NCI-H1930 (cell line): Measurements from ENCODE around the gene SMTN.
"Not testable (repeated sequence)": the region's sequence is repeated elsewhere in the genome, so short reads cannot be mapped to it uniquely, and the experiment has no call there.

ENCODE experiments used
- DNase-seq, 2 experiments: peaks; one replicate each; lab custom pipeline; 2025; lab: John Stamatoyannopoulos, UW

Gene SMTN

DNA sequence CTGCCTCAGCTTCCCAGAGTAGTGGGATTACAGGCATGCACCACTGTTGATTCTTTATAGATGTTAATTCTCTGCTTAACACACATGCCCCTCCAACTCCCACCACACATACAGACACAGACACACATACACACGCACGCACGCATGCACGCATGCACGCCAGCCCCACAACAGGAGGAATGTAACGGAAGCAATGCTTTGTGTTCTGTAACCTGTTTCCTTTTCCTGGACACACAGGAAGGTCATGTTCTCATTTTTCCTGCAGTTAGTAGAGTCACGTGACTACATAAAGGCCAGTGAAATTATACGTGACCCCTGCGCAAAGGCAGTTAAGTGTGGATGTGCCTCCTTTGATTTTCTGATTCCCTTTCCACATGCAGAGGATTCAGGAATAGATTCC lies 8.0 kb upstream of the SMTN start:
- DNase-seq = not testable (repeated sequence)

DNA sequence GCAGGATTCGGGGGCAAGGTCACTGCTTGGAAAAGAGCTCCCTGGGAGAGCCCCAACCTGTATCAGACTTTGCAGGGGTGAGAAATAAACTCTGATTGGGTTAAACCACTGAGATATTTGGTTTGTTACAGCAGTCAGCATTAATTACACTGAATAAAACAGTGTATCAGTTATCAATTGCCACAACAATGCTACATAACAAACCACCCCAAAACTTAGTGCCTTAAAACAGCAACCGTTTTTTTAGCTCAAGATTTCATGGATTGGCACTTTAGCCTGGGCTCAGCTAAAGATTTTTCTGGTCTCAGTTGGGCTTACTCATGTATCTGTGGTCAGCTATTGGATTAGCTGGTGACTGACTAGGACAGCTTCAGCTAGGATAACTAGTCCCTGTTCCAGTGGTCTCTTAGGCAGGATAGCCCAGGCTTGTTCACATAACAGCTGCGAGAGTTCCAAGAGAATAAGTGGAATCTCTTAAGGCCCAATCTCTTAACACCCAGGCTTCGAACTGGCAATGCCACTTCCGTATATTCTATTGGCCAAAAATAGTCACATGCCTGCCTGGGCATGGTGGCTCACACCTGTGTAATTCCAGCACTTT lies 7.5 kb upstream of the SMTN start:
- not testable (repeated sequence) for DNase-seq

DNA sequence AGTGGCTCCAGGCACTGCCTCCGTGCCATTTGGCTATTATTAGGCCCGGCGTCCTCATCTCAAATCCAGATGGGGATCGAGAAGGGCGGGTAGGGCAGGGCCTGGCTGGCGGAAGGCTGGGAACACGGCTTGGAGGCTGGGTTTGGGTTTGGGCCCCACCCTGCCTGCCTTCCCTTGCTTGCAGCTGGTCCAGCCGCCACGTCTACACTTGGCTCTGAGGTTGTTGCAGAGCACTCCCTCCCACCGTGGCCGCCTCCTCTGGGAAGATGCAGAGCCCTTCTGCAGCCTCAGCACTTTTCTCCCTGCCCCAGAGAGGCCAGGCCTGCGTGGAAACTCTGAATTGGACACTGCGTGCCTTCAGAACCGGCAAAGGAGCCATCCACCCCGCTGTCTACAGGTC lies 5.2 kb upstream of the SMTN start:
- no peak for DNase-seq

DNA sequence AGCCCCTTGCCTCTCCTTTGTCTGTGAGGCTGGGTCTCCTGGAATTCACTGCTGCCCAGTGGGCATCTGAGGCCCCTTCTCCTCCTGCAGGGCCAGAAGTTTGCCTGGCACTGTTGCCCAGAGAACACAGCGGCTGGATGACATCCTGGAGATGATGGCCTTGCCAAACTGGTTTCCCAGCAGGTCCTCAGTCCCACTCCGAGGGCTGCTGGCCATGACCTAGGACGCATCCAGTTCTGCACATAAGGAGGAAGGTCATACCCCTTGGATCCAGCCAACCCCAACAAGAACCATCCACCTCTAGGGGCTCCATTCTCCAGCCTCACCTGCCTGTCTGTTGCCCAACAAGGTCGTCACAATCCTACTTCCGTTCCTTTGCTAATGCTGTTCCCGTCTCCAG lies 3.4 kb upstream of the SMTN start:
- DNase-seq = no peak

DNA sequence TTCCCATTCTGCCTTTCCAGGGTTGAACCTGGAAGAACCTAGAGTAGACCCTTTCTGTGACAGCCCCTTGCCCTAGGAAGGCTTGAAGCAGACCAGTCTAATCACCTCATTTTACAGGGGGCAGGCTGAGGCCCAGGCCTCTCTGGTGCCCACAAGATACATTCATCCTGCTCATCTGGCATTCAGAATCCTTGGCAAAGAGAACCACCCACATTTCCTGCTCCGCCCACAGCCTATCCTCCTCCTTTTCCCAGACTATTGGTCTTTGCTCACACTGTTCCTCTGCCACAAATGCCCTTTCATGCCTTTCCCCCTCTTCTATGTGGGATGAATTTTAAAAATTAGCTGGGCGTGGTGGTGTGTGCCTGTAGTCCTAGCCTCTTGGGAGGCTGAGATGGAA lies 2.7 kb upstream of the SMTN start:
- not testable (repeated sequence) for DNase-seq

DNA sequence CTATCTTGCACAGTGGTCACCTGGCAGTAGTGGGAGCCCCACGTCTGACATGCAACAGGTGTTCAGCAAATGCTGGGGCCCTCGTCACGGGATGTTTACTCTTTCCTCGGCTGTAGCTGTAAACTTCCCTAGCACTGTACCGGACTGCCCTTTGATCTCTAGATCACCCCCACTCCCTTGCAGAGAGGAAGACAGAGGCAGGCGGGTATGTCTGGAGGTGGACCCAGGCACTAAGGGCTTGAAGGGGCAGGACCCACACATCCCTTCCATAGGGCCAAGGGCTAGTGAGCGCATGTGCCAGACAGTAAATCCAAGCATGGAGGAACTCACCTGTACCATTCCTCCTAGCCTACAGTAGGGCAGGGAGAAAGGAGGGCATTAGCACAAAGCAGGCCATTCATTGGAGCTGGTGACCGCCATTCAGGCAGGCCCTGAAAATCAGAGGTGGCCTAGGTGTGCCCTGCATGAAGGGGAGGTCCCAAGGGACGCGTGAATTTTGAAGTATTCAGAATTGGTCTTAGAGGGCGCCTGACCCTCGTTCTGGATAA lies 1.9 kb upstream of the SMTN start:
- no peak for DNase-seq

DNA sequence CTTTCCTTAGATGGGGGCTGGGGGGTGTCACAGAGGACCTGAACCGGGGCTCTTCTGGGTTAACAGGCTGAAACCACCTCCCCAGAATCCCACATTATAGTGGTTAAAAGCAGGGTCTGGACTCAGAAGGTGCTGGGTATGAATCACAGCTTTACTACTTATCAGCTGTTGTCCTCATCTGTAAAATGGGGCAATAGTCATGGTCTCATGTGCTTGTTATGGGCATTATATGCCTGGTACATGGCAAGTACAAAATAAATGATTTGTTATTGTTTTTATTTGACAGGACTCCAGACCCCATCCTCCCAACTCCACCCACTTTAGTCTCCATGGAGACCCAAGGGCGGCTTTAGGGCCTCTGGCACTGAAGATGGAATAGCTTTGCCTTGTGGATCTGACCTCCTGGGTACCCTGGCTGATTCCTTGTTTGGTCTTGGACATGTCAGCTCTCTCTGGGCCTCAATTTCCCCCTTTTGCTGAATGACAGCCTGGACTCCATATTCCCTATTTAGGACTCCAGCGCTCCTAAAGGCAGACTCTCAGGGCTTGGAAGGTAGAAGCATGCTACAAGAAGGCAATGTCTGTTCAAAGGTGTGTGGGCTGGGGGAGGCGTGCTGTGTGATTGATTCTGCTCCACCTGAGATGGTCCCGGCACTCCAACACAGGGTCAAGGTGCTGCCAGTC lies 812 bp upstream of the SMTN start:
- DNase-seq = no peak

DNA sequence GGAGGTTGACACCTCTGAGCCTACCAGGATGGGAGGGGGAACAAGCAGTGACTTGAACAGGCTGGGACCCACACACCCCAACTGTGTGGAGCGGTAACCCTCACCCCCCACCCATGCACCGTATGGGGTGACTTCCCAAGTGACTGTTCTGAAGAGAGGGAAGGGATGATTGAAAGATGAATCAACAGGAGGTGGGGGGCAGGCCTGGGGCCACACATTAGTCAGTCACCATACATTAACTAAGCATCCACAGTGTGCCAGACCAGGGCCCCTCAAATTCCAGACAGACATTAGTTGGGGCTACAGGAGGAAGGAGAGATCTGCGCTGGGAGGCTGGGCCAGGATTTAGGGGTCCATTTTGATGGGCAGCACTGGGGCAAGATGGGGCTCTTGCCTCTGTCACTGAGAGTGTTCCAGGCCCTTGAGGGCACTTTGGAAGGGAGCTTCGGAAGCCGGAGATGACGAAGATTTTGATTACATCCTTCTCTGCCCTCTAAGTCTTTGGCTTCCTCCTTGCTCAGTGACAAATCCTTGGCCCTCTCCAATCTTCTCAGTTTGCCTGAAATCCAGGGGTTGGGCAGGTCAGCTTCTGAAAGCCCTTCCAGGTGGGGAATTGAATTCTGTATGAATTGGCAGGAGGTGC lies 966 bp downstream of the SMTN start:
- no peak for DNase-seq

DNA sequence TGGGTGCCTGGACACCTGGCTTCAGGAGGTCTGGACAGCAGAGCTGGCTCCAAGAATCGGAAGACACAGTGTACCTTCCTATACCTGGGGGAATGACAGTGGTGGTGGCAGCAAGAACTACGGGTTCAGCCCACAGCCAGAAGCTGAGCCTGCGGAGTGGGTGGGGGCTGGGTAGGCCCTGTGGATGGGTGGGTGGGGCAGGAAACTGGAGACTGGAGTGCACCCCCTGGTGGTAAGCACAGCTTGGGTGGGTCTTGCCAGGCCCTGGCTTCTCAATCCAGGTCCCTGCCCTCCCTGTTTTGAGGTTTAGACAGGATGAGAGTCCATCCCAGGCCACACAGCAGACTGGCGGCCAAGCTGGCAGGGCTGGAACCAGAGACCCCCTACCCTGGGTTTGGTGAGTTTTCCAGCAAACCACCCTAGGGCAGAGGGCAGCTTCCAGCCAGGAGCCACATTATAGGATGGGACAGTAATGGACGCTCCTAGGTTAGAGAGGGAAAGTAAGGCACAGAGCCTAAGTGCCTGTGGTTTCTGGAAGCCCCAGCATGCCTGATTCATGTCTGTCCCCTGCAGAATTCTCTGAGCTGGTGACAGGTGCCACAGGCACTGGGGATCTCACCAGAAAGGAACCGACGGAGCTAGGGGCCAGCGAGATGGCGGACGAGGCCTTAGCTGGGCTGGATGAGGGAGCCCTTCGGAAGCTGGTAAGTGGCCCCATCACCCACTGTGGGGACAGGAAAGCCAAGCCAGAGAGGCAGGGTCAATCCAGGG lies 1.7 kb downstream of the SMTN start:
- peak; percentile 17 to 20 for DNase-seq

DNA sequence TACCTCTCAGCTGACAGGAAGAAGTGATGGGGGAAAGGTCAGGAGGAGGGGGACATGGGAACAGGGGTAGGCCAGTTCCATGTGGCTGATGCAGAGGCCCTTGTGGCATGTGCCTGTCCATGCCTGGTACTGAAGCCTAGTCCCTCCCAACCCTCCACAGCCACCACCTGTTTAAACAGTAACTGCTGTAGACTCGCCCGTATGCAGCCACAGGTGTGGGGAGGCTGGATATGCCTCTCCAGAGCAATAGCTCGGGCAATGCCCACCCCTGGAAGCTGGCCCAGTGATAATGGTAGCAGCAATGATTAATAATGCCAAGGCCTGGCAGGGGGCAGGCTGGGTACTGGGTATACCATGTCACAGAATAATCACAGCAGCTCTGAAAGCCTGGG lies 2.3 kb downstream of the SMTN start:
- DNase-seq = no peak

DNA sequence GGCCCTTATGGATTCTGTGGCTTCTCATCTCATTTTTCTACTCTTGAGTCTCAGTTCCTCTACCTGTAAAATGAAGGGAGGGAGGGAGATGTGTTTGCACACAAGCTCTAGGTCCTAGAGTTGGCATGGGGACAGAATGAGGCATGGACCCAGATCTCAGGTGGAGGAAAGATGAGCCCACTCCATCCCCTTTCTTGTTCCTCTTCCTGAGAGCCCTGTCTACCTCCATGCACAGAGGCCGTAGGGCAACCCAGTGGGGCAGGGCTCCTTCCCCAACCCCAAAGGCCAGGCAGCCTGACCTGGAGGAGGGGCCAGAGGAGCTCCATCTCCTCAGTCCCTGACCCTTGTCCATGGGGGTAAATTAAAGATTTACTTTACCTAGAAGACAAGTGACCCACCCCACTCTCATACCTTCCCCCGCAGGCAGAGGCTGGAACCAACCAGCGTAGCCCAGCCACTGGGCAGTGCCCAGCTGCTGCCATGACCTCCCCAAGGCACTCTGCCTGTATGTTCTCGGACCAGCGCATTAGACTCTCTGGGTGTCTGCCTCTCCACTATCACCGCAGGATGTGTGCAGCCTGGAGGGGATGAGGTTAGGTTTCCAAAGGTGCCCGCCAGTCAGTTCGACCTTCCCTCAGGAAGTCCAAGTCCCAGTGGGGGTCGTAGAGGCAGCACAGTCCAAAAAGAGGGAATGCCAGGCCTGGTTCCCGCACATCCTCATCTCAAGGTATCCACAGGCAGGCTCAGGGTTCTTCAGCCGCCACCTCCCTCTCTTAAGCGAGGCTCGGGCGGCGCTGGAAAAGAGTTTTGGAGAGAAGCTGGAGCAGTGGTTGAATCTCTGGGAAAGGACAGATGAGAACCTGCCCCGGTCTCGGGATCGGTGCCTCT lies 3.0 kb downstream of the SMTN start:
- DNase-seq = no peak

DNA sequence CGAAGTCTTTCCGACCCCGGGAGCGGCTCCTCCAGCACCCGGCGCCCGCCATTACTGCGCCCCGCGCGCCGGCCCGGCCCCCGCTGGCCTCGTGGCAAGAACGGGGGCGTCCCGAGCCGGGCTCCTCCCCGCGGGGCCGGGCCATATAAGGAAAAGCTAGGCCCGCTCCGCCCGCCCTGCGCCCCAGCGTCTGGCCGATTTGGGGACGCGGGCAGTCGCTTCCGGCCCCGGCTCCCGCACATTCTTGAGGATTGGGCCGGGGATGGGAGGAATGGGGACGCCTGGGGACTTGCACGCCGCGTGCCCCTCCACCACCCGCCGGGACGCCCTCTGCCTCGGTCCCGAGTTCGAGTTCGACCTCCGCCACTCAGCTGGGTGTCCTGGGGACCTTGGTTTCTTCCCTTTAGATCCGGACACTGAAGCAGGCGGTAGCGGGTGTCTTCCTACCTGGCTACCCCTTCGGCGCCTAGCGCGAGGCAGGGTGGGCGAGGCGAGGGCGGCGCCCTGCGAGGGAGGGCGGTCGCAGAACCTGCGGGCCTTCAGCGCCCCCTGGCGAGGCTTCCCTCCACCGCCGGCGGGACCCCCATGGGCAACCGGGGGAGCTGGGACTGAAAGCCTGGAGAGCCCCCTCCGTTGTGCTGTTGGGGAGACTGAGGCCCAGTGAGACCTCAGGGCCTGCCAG lies 3.8 kb downstream of the SMTN start:
- no peak for DNase-seq

DNA sequence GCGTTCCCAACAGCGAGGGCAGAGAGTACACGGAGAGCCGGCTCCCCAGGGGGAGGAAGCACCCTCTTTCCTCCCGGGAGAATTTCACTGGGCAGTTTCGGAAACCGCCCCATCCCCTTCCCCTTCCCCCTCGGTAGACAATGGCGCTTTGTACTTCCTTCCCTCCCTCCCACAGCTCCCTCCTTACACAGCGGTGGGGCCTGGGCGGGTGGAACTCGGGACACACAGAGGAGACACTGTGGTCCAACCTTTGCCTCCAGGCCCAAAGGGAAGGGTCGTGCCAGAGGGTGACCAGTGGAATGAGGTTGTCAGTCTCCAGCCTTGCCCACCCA lies 4.3 kb downstream of the SMTN start:
- no peak for DNase-seq

DNA sequence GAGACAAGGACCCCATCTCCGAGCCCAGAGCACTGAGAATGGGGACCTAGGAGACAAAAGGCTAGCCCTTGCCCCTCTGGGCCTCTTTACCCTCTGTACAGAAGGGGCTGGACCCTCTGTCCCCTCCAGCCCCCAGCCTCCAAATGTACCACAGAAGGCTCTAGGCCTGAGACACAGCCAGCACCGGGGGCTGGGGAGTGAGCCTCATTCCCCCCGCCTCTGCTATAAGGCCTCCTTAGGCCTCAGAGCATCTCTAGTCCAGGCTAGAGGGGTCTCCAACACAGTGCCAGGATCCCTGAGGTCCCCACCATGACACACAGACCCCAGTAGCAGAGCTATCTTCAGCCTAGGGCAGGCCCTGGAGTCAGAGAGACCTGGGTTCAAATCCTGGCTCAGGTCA lies 4.8 kb downstream of the SMTN start:
- DNase-seq = no peak

DNA sequence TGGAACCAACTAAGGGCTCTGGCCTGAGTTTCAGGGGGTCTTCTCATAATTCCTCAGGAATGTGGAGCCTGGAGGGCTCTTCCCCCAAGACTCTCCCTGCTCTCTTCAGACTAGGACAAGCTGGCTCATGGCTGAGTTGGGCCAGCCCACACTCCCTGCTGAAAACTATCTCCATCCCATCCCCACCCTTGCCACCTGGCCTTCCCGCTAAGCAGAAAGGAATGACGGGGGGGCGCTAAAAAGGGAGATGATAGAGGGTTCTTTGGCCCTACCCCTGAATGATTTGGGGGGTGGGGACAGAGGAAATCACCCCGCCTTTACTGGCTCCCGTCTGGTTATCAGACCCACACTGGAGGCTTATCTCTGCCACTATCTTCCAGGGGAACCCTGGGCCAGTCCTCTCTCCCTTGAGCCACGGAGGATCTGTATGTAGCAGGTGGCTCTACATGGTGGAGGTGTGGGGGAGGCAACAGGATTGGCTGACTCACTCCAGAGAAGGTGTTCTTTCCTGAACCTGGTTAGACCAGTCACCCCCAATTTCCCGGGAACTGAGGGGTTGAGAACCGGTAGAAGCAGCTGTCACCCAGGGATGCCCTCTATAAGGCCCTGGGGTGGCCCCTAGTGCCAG lies 5.7 kb downstream of the SMTN start:
- DNase-seq = no peak

DNA sequence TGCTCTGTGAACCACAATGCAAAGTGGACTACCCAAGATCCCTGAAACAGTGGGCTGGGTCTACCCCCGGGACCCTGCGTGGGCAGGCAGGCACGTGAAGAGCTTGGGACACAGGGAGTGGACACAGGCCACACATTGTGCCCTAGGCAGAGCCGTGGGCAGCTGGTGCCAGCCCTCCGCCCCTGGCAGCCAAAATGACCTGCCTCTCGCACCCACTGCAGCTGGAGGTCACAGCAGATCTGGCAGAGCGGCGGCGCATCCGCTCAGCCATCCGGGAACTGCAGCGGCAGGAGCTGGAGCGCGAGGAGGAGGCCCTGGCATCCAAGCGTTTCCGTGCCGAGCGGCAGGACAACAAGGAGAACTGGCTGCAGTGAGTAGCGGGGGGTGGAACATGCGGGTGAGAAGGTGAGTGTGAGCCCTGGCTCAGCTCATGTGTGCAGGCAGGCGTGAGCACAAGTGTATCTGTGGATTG lies 6.7 kb downstream of the SMTN start:
- no peak for DNase-seq

DNA sequence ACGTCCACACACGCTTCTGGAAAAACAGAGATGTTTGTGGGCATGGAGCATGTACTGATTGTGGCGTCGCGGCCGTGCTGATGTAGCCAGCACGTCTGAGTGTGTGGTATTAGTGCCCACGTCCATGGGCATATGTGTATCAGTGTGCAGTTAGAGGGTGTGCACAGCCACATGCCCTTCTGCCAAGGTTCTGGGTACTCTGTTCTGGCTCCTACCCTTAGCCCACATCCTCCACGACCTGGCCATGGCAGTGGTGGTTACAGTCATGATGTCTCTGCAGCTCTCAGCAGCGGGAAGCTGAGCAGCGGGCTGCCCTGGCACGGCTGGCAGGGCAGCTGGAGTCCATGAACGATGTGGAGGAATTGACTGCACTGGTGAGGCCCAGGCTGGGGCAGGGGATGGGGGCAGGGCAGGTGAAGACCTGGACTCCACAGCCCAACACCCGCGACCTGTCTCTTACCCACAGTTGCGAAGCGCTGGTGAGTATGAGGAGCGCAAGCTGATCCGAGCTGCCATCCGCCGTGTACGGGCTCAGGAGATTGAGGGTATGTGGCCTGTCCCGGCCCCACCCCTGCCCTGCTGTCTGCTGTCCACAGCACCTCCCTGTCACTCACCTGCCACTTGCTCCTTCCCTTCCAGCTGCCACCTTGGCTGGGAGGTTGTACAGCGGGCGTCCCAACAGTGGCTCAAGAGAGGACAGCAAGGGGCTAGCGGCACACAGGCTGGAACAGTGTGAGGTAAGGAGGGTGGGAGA lies 7.3 kb downstream of the SMTN start:
- DNase-seq = no peak

DNA sequence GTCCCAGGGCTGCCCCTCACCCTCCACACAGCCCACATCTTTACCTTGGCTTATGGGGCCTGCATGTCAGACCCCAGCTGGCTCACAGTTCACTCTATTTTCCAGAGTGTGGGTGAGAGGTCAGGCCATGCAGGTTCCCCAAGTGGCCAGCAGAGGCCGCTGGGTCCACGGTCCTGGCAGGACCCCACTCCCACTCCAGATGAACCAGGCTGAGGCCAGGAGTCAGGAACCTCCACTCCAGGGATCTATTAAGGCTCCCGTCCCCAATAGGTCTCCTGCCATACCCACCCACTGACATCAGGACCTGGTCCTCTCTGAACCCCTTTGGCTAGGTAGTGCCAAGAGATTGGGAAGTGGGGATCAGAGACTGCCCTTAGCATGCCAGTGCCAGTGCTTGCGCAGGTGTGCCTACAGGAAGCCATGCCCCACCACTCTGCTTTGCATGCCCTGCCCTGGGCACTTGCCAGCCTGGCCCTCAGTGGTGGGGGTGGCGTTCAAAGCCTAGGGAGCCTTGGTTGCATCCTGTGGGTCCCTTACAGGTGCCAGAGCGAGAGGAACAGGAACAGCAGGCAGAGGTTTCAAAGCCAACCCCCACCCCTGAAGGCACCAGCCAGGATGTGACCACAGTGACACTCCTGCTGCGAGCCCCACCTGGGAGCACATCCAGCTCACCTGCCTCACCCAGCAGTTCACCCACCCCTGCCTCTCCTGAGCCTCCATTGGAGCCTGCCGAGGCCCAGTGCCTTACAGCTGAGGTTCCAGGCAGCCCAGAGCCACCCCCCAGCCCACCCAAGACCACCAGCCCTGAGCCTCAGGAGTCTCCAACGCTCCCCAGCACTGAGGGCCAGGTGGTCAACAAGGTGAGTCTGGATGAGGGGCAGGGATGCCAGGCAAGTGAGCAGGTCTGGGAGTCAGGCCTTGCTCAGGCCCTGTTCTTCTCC lies 8.3 kb downstream of the SMTN start:
- peak in 1 of 2 experiments; percentile 3 for DNase-seq
